NCI-H1694 treated with DMSO at 0.1 percent for 48 hours (cell line): ENCODE data around the gene MBD3.
"Not testable (repeated sequence)": the region's sequence is repeated elsewhere in the genome, so short reads cannot be mapped to it uniquely, and the experiment has no call there.

ENCODE experiments used
- DNase-seq: peaks from one replicate; lab custom pipeline; 2025; lab: John Stamatoyannopoulos, UW

MBD3 gene

GRCh38 chr19:1569997-1570396 lies 22.7 kb downstream of the MBD3 start:
- DNase-seq = no peak

DNA sequence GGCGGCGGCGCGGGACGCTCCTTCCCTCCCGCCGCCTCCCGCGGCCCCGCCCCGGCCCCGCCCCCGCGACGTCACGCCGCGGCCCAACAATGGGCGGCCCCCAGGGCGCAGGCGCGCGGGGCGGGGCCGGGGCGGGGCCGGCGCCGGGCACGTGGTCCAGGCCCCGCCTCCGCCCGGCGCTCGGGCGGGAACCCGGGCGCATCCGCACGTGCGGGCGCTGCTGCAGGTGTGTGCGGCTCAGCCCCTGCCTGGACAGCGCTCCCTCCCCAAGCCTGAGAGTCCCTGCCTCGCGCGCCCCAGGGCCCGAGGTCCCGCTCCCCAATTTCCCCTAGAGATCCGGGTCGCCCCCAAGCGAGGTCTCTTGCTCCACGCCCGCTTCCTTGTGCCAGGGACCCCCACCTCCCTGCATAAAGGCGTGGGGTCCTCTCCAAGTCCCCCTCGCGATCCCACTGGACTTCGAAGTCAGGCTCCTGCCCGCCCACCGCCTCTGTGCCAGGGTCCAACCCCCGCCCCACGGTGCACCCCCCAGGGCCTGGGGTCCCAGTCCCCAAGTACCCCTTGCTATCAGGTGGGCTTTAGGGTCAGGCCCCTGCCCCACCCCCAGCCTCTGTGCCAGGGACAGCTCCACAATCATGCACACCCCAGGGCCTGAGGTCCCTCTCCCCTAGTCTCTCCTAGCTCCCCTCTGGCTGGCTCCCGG lies 24.2 kb downstream of the MBD3 start, which contains the start of gene MEX3D:
MEX3D (minus strand) TSS at position 6 of the 700 bp plus-strand sequence. CDS start 267 bp downstream, outside the sequence.
- no peak for DNase-seq

DNA sequence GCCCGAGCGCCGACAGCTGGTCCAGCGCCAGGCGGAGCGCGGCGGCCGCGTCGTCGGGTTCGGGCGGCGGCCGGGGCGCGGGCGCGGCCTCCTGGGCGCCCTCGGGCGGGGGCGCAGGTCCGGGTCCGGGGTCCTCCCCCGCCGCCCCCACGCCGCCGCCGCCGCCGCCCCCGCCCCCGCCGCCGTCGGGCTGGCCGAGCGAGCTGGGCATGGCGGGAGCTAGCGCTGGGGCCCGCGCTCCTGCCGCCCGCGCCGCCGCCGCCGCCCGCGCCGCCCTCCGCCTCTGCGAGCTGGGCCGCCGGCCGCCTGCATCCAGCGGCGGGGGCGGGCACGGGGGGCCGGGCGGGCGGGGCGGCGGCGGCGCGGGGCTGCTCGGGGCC lies 24.8 kb downstream of the MBD3 start:
- no peak for DNase-seq

DNA sequence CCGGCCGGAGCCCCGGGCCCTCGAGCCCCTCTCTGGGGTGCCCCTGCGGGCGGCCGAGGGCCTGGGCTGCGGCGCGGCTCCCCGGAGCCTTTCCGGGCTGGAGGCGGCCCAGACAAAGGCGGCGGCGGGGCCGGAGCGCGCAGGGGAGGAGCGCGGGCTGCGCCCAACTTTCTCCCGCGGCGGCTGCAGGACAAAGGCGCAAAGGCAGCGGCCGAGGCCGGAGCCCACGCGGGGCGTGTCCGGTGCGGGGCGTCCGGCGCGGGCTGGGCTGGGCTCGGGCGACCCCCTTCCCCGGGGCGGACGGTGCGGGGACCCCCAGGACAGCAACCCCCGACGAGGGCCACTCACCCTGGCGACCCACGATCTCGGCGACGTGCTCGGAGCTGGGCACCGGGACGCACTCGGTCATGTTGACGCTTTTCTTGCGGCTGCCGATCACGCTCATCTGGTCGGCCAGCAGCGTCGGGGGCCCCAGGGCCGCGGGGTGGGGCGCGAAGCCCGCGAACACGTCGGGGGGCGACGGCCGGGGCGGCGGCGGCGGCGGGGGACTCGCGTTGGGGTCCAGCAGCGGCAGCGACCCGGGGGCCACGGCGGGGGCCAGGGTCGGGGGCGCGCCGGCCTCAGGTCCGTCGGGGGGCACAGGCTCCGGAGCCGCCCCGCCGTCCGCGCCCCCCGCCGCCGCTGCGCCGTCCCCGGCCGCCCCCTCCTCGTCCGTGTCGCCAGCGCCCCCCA lies 25.4 kb downstream of the MBD3 start:
- DNase-seq = no peak

GRCh38 chr19:1566392-1567115 lies 26.1 kb downstream of the MBD3 start:
- no peak for DNase-seq

DNA sequence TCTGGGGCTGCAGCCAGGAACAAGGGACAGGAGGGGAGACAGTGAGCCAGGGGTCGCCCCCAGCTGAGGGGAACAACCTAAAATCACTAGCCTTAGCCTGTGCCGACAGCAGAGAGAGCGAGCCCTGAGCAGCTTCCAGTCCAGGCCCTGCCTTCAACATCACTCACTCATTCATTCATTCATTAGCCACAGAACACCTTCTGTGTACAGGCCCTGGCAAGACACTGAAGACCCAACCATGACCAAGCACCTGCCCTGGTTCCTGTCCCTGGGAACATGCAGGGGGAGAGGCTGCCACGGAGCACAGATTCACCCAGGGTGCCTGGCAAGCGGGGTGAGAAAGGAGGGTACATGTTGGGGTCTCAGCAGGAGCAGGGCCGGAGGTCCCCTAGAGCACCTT lies 29.4 kb downstream of the MBD3 start:
- no peak for DNase-seq

DNA sequence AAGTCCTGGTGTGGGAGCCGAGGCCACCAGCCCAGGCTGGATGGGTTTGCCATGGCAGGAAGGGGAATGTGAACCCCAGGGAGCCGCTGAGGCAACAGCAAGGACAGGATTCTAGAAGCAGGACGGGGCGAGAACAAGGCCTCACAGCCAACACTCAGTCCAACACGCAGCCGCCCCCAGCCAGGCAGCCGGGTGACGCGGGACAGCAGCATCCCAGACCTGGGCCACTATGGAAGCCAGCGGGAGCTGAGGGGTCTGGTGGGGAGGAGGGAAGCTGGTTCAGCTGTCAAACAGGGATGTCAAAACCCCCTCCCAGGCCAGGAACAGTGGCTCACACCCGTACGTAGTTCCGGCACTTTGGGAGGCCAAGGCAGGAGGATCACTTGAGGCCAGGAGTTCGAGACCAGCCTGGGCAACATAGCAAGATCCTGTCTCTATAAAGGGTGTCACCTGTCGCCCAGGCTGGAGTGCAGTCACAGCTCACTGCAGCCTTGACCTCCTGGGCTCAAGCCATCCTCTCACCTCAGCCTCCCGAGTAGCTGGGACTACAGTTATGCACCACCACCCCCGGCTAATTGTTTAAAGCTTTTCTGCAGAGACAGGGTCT lies 31.3 kb downstream of the MBD3 start:
- no peak for DNase-seq

DNA sequence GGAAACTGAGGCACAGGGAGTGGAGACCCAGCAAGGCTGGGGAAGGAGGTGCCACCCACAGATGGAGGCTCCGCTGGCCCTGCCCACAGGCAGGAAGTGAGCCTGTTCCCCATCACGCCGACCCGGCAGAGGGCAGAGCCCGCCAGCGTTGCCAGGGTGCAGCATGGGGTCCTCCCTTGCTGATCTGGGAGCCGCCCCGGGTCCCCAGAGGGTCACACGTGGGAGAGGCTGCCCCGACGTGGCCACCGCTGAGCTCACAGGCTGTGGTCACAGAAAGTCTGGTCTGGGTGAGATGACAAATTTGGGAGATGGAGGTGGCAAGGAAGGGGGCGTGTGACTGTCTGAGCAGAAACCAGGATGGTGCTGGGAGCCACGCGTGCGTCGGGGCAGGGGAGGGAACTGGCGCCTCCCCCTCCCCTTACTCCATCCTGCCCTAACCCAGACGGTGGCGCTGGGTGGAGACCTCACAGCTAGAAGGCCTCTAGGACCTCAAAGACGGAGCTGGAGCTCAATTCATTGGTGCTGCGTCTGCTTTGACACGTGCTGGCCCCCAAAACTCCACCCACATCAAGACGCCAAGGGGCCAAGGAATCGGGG lies 32.3 kb downstream of the MBD3 start:
- DNase-seq = no peak

- DNase-seq = no peak
Observed at GRCh38 chr19:1558552-1558951, 34.1 kb downstream of the MBD3 start.

GRCh38 chr19:1556390-1557070 lies 36.1 kb downstream of the MBD3 start:
- DNase-seq = no peak

DNA sequence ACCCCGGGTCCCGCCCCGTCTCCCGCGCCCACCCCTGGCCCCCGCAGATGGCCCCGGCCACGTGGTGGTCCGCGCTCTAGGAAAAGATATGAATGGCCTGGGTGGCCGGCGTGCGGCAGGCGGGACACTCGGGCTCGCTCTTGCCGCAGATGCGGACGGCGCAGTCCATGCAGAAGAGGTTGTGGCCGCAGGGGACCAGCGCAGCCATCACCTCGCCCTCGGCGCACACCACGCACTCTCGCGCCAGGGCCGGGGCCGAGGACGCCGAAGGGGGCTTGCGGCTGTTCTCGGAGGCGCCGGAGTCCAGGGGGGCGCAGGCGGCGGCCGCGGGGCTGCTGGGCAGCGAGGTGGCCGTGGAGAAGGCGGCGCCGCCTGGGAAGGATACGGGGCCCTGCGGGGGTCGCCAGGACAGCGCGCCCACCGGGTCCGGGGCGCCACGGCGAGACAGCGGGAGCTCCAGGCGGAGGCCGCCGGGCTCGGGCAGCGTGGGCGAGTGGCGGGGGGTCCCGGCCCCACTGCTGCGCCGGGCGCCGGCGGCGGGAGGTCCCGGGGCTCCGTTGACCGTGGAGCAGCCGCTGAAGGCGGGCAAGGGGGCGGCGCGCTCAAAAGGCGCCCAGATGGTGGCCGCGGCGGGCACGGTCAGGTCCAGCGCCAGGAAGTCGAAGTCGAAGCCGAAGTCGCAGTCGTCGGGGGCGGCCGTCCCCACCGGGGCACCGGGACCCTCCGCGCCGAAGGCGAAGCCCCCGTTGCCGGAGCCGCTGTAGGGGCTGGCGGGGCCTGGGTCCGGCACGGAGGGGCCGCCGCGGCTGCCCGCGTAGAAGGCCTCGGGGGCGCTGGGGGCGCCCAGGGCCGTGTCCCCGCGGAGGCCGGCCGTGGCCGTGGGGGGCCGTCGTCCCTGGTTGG lies 36.9 kb downstream of the MBD3 start:
- no peak for DNase-seq

GRCh38 chr19:1554968-1555367 lies 37.7 kb downstream of the MBD3 start:
- DNase-seq = no peak

DNA sequence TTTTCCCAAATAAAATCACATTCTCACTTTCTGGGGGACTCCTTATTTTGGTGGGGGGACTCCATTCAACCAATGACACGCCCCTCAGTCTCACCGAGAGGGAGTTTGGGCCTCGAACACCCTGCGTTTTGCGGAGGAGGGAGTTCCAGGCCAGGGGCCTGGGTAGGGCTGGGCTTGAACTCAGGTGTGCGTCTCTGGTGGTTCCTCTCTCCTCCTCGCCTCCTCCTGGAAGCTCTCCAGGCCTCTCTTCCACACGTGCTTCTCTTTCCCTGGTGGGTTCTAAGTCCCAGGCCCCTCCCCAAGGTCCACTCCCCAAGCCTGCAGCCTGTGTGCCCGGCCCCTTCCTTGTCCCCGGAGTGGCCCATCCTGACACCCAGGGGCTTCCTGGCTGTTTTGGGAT lies 39.2 kb downstream of the MBD3 start:
- DNase-seq = no peak

GRCh38 chr19:1551068-1552040 lies 41.3 kb downstream of the MBD3 start:
- DNase-seq = no peak

DNA sequence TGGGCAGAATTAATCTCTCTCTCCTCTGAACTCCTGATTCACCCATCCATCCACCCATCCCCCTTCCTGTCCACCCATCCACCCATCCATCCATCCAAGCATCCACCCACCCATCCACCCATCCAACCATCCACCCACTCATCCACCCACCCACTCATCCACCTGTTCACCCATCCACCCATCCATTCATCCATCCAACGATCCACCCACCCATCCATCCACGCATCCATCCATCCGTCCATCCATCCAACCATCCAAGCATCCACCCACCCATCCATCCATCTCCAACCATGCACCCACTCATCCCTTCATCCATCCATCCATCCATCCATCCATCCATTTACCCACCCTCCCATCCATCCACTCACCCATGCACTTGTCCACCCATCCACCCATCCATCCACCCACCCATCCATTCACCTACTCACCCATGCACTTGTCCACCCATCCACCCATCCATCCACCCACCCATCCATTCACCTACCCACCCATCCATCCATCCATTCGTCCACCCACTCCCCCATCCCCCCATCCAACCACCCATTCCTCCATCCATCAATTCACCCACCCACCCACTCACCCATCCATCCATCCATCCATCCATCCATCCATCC lies 43.2 kb downstream of the MBD3 start:
- DNase-seq = no peak

- no peak for DNase-seq
Observed at GRCh38 chr19:1540365-1540925, 52.2 kb downstream of the MBD3 start.

DNA sequence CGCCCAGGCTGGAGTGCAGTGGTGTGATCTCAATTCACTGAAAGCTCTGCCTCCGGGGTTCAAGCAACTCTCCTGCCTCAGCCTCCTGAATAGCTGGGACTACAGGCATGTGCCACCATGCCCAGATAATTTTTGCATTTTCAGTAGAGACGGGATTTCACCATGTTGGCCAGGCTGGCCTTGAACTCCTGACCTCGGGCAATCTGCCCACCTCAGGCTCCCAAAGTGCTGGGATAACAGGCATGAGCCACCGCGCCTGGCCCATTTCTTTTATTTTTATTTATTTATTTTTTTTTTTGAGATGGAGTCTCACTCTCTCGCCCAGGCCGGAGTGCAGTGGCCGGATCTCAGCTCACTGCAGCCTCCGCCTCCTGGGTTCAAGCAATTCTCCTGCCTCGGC lies 52.9 kb downstream of the MBD3 start:
- not testable (repeated sequence) for DNase-seq

GRCh38 chr19:1538978-1539377 lies 53.7 kb downstream of the MBD3 start:
- no peak for DNase-seq
